HEK293T (cell line): ENCODE data around the gene PCSK5.

ENCODE experiments used
- CTCF ChIA-PET: fragments of 350-600 bp; formaldehyde crosslinking; extraction: SDS; loops from one replicate; lab custom pipeline; 2021; ENCODE audit warnings: antibody characterized with exemption, inconsistent platforms; lab: Yijun Ruan, JAX
- POLR2A ChIA-PET: fragments of 350-600 bp; formaldehyde crosslinking; extraction: SDS; loops from one replicate; lab custom pipeline; 2020; ENCODE audit warnings: antibody characterized with exemption, inconsistent platforms; lab: Yijun Ruan, JAX
- DNase-seq: peaks from one replicate; pipeline ENCODE4 v3.0.0; 2012; ENCODE audit warnings: mixed read lengths; ENCODE audit errors: extremely low spot score
- ARNT ChIP-seq: fragments of 450-650 bp; IDR thresholded peaks from 2 replicates; pipeline ENCODE4 v1.6.1; 2017; ENCODE audit warnings: mild to moderate bottlenecking
- BHLHE40 ChIP-seq: fragments of 450-650 bp; IDR thresholded peaks from 2 replicates; pipeline ENCODE4 v1.6.1; 2016; ENCODE audit warnings: mild to moderate bottlenecking, moderate library complexity, borderline replicate concordance
- CTBP1 ChIP-seq: fragments of 450-650 bp; IDR thresholded peaks from 2 replicates; pipeline ENCODE4 v1.6.1; 2016; ENCODE audit warnings: borderline replicate concordance
- ELF4 ChIP-seq: fragments of 450-650 bp; IDR thresholded peaks from 2 replicates; pipeline ENCODE4 v1.6.1; 2017; ENCODE audit warnings: antibody characterized with exemption
- FOXA1 ChIP-seq: fragments of 450-650 bp; IDR thresholded peaks from 2 replicates; pipeline ENCODE4 v1.6.1; 2016; ENCODE audit warnings: mild to moderate bottlenecking
- FOXK2 ChIP-seq: fragments of 450-650 bp; IDR thresholded peaks from 2 replicates; pipeline ENCODE4 v1.6.1; 2016; ENCODE audit warnings: mild to moderate bottlenecking
- FOXM1 ChIP-seq: fragments of 450-650 bp; IDR thresholded peaks from 2 replicates; pipeline ENCODE4 v1.6.1; 2017; ENCODE audit warnings: mild to moderate bottlenecking, borderline replicate concordance
- HDGF ChIP-seq: fragments of 450-650 bp; IDR thresholded peaks from 2 replicates; pipeline ENCODE4 v1.6.1; 2017; ENCODE audit warnings: antibody characterized with exemption, borderline replicate concordance
- L3MBTL2 ChIP-seq: fragments of 450-650 bp; conservative IDR thresholded peaks from 2 replicates; pipeline ENCODE4 v1.6.1; 2016; ENCODE audit warnings: mild to moderate bottlenecking
- LEF1 ChIP-seq: fragments of 450-650 bp; IDR thresholded peaks from 2 replicates; pipeline ENCODE4 v1.6.1; 2017; ENCODE audit warnings: mild to moderate bottlenecking, borderline replicate concordance
- NFRKB ChIP-seq: fragments of 450-650 bp; IDR thresholded peaks from 2 replicates; pipeline ENCODE4 v1.6.1; 2016; ENCODE audit warnings: mild to moderate bottlenecking, moderate library complexity
- PKNOX1 ChIP-seq: fragments of 450-650 bp; IDR thresholded peaks from 2 replicates; pipeline ENCODE4 v1.6.1; 2016
- SP1 ChIP-seq: fragments of 450-650 bp; IDR thresholded peaks from 2 replicates; pipeline ENCODE4 v1.6.1; 2017
- SUZ12 ChIP-seq: fragments of 450-650 bp; IDR thresholded peaks from 2 replicates; pipeline ENCODE4 v1.6.1; 2016; ENCODE audit warnings: mild to moderate bottlenecking
- TARDBP ChIP-seq: fragments of 450-650 bp; IDR thresholded peaks from 2 replicates; pipeline ENCODE4 v1.6.1; 2016
- ZNF384 ChIP-seq: fragments of 450-650 bp; IDR thresholded peaks from 2 replicates; pipeline ENCODE4 v1.6.1; 2016

Gene PCSK5

GRCh38 chr9:76371901-76372300 is 481.4 kb downstream of the PCSK5 start:
- no peak for TF ChIP-seq ELF4
- no peak for TF ChIP-seq FOXA1
- TF ChIP-seq PKNOX1, result no peak
- TF ChIP-seq LEF1, result no peak
- ChIA-PET CTCF (no interaction called here), POLR2A (interaction anchor here (2.0 kb wide), 1 partner anchor 22 kb away, joined by 12 read pairs; the partner anchor contains the start of gene RFK)
- no peak for DNase-seq

GRCh38 chr9:76372336-76372735 is 481.9 kb downstream of the PCSK5 start:
- TF ChIP-seq LEF1 (no peak), ELF4 (no peak), ARNT (no peak), SUZ12 (no peak), FOXK2 (no peak), HDGF (no peak), TARDBP (no peak), BHLHE40 (no peak), NFRKB (no peak), FOXA1 (no peak), CTBP1 (no peak), ZNF384 (no peak), PKNOX1 (no peak), L3MBTL2 (no peak), FOXM1 (no peak), SP1 (no peak)
- ChIA-PET POLR2A (interaction anchor here (0.5 to 2.0 kb wide), 3 partner anchors 21 to 22 kb away, joined by 3 to 12 read pairs (median 4); partner anchors contain the start of gene RFK), CTCF (no interaction called here)
- DNase-seq, result no peak

- ChIA-PET CTCF (no interaction called here), POLR2A (interaction anchor here (1.4 kb wide), 1 partner anchor 21 kb away, joined by 4 read pairs; the partner anchor contains the start of gene RFK)
- no peak for DNase-seq
- TF ChIP-seq SP1 (no peak), PKNOX1 (no peak), HDGF (no peak), ELF4 (no peak), SUZ12 (no peak), ARNT (no peak), ZNF384 (no peak), NFRKB (no peak), FOXK2 (no peak), FOXA1 (no peak), L3MBTL2 (no peak), TARDBP (no peak), BHLHE40 (no peak), FOXM1 (no peak), LEF1 (no peak), CTBP1 (no peak)
These were observed 482.8 kb downstream of the PCSK5 start for GRCh38 chr9:76373173-76373783.

GRCh38 chr9:76373784-76374474 is 483.5 kb downstream of the PCSK5 start:
- DNase-seq, result no peak
- CTCF ChIA-PET, result no interaction called here
- POLR2A ChIA-PET, result interaction anchor here (0.9 to 1.4 kb wide), 2 partner anchors 20 to 484 kb away, joined by 3 to 4 read pairs; partner anchors contain the start of genes PCSK5 and RFK
- no peak for TF ChIP-seq FOXA1
- TF ChIP-seq FOXK2, result no peak
- no peak for TF ChIP-seq FOXM1
- no peak for TF ChIP-seq ZNF384
- TF ChIP-seq LEF1, result no peak
- no peak for TF ChIP-seq BHLHE40
- no peak for TF ChIP-seq ARNT
- TF ChIP-seq L3MBTL2, result no peak
- no peak for TF ChIP-seq SP1
- no peak for TF ChIP-seq ELF4
- TF ChIP-seq HDGF, result no peak
- TF ChIP-seq SUZ12, result no peak
- no peak for TF ChIP-seq TARDBP
- TF ChIP-seq NFRKB, result no peak
- TF ChIP-seq CTBP1, result no peak
- TF ChIP-seq PKNOX1, result no peak
